A549 (cell line): ENCODE measurements around the gene C1S. TPM values are rescaled to one million over a fixed set of nuclear protein-coding genes. Genes with fewer than 3 reads are reported as not detected.
"Not testable (repeated sequence)": the region's sequence is repeated elsewhere in the genome, so short reads cannot be mapped to it uniquely, and the experiment has no call there.

Experiments
- ATAC-seq, 2 experiments: fragments of 200-7000 bp in 1 of 2; fragments of >200 bp in 1 of 2; cut with Nextera tagmentation in 1 of 2; cut with Tn5 transposase in 1 of 2; 3 replicates each; pipeline versions ENCODE4 v1.8.0 to v1.9.1; 2018 to 2020; ENCODE audit warnings: mild to moderate bottlenecking in 1 of 2, moderate library complexity in 1 of 2
- CTCF ChIA-PET: fragments of 300-600 bp; sonication (Branson Sonifier 250); formaldehyde crosslinking; extraction: SDS; loops from one replicate; lab custom pipeline; 2021; ENCODE audit warnings: antibody characterized with exemption, inconsistent platforms; lab: Yijun Ruan, JAX
- POLR2A ChIA-PET: fragments of 350-600 bp; formaldehyde crosslinking; extraction: SDS; loops from one replicate; lab custom pipeline; 2021; ENCODE audit warnings: antibody characterized with exemption, inconsistent platforms; lab: Yijun Ruan, JAX
- DNase-seq, 2 experiments: peaks; one replicate each; pipeline versions ENCODE4 v3.0.0 to v3.0.0-alpha.2; 2011 to 2016; ENCODE audit warnings: low read depth in 1 of 2, low spot score in 1 of 2
- FAIRE-seq: peaks from 2 replicates; lab custom pipeline; 2011; peaks lifted over from hg19 to GRCh38; lab: Jason Lieb, UNC
- H3K27ac ChIP-seq, 2 experiments: fragments of >200 bp; sonication (Bioruptor Twin); formaldehyde crosslinking; 3 replicates each; pipeline ENCODE4 v1.5.1; 2016 to 2017
- H3K4me1 ChIP-seq: fragments of >200 bp; sonication (Bioruptor Twin); formaldehyde crosslinking; 3 replicates; pipeline ENCODE4 v1.6.1; 2016
- H3K4me2 ChIP-seq: fragments of >200 bp; sonication (Bioruptor Twin); formaldehyde crosslinking; 3 replicates; pipeline ENCODE4 v1.6.1; 2016
- H3K4me3 ChIP-seq: fragments of >200 bp; sonication (Bioruptor Twin); formaldehyde crosslinking; 3 replicates; pipeline ENCODE4 v1.5.1; 2016
- H3K9me3 ChIP-seq: fragments of >200 bp; sonication (Bioruptor Twin); formaldehyde crosslinking; 3 replicates; pipeline ENCODE4 v1.6.1; 2016
- ATOH8 ChIP-seq: fragments of 250-450 bp; sonication (Bioruptor Pico); IDR thresholded peaks from 2 replicates; pipeline ENCODE4 v1.5.0; 2020; ENCODE audit warnings: low read depth, mild to moderate bottlenecking, moderate library complexity
- CEBPB ChIP-seq, 2 experiments: fragments of >200 bp in 1 of 2; sonication (Bioruptor Twin) in 1 of 2; formaldehyde crosslinking in 1 of 2; IDR thresholded peaks; 2 replicates each; pipeline ENCODE4 v1.6.1; 2012 to 2016
- E2F6 ChIP-seq: IDR thresholded peaks from 2 replicates; pipeline ENCODE4 v1.6.1; 2012; ENCODE audit warnings: low read depth, borderline replicate concordance
- FOSB ChIP-seq: fragments of 250-450 bp; sonication (Bioruptor Pico); IDR thresholded peaks from 2 replicates; pipeline ENCODE4 v1.5.0; 2020; ENCODE audit warnings: mild to moderate bottlenecking, moderate library complexity
- FOSL2 ChIP-seq, 2 experiments: fragments of 450-650 bp in 1 of 2; fragments of >200 bp in 1 of 2; sonication (Bioruptor Twin) in 1 of 2; formaldehyde crosslinking; IDR thresholded peaks; 2 replicates each; pipeline versions ENCODE4 v1.5.0 to v1.6.1; 2016 to 2020; ENCODE audit warnings: mild to moderate bottlenecking in 1 of 2, moderate library complexity in 1 of 2
- FOXS1 ChIP-seq: fragments of 250-450 bp; sonication (Bioruptor Pico); IDR thresholded peaks from 2 replicates; pipeline ENCODE4 v1.5.0; 2020; ENCODE audit warnings: mild to moderate bottlenecking, moderate library complexity
- HDAC2 ChIP-seq: fragments of 200-600 bp; sonication (generic); IDR thresholded peaks from 2 replicates; pipeline ENCODE4 v1.6.1; 2016
- HEYL ChIP-seq: fragments of 250-450 bp; sonication (Bioruptor Pico); IDR thresholded peaks from 2 replicates; pipeline ENCODE4 v1.8.0; 2021; ENCODE audit warnings: mild to moderate bottlenecking, moderate library complexity
- KDM1A ChIP-seq: fragments of 200-600 bp; sonication (generic); IDR thresholded peaks from 2 replicates; pipeline ENCODE4 v1.6.1; 2016; ENCODE audit warnings: low read depth, mild to moderate bottlenecking
- MAFK ChIP-seq: fragments of 450-650 bp; IDR thresholded peaks from 2 replicates; pipeline ENCODE4 v1.6.1; 2014; ENCODE audit not compliant: partially characterized antibody
- MAZ ChIP-seq: fragments of 150-350 bp; IDR thresholded peaks from 2 replicates; pipeline ENCODE4 v1.6.1; 2014; ENCODE audit warnings: antibody characterized with exemption, low read depth, low read length, borderline replicate concordance
- NPAS2 ChIP-seq: fragments of 250-450 bp; sonication (Bioruptor Pico); IDR thresholded peaks from 2 replicates; pipeline ENCODE4 v1.8.0; 2022; ENCODE audit warnings: mild to moderate bottlenecking, moderate library complexity, borderline replicate concordance
- PBX3 ChIP-seq: IDR thresholded peaks from 2 replicates; pipeline ENCODE4 v1.6.1; 2012
- RARB ChIP-seq: fragments of 250-450 bp; sonication (Bioruptor Pico); IDR thresholded peaks from 2 replicates; pipeline ENCODE4 v1.8.0; 2021; ENCODE audit warnings: mild to moderate bottlenecking, moderate library complexity
- TFCP2L1 ChIP-seq: fragments of 250-450 bp; sonication (Bioruptor Pico); IDR thresholded peaks from 2 replicates; pipeline ENCODE4 v1.5.0; 2021; ENCODE audit warnings: mild to moderate bottlenecking
- USF2 ChIP-seq: fragments of 450-650 bp; IDR thresholded peaks from 2 replicates; pipeline ENCODE4 v1.6.1; 2014; ENCODE audit warnings: antibody characterized with exemption
- ZC3H11A ChIP-seq: fragments of 450-650 bp; IDR thresholded peaks from 2 replicates; pipeline ENCODE4 v1.6.1; 2014; ENCODE audit warnings: antibody characterized with exemption, mild to moderate bottlenecking
- ZNF302 ChIP-seq: fragments of 250-450 bp; sonication (Bioruptor Pico); IDR thresholded peaks from 2 replicates; pipeline ENCODE4 v1.9.0; 2021; ENCODE audit warnings: inconsistent platforms, mild to moderate bottlenecking, moderate library complexity
- WGBS: methylation state at CpG from one replicate; pipeline ENCODE4 v1.1.6; 2017; ENCODE audit errors: missing lambda C conversion rate; 5-methylcytosine and 5-hydroxymethylcytosine counted together
- polyA plus RNA-seq, 4 experiments: library from polyadenylated mRNA; depleted of rRNA in 3 of 4; stranded (reverse); fragments of >200 nt; fragmentation: RNase III in 1 of 4; extraction: RNeasy Plus Mini Kit Qiagen cat#74134 plus additional on column Dnase treatment in 1 of 4; gene quantifications; 2 replicates in 3 of 4; 3 replicates in 1 of 4; pipeline ENCODE4 v1.2.3, GENCODE V29; 2011 to 2017

C1S gene
- polyA plus RNA-seq, 2 of the 4 experiments (the other 2 are of a cell fraction), result 65.5 to 107 TPM

GRCh38 chr12:7035463-7035862 is 25.1 kb upstream of the C1S start:
- ATAC-seq (no peak), DNase-seq (no peak), FAIRE-seq (no peak)
- Histone ChIP-seq H3K27ac (no peak overlapping the region), H3K4me3 (no peak overlapping the region), H3K4me2 (no peak overlapping the region), H3K9me3 (0 out of 3 replicates have a peak, but pooled peaks cover 2% of the 10 kb centered on the region), H3K4me1 (no peaks in the 10 kb centered on the region)
- POLR2A ChIA-PET, result no interaction called here
- CTCF ChIA-PET, result interaction anchor here (1.5 kb wide), 1 partner anchor 12 kb away, joined by 3 read pairs; no protein-coding TSS in a partner anchor
- 39% methylated on average over 2 of the region's 2 CpGs for WGBS
- TF ChIP-seq FOSL2 (IDR thresholded peaks at IDR 0.05), result no peak
- no peak for TF ChIP-seq FOSL2 (CRISPR knock-in tag; IDR thresholded peaks at IDR 0.05)
- no peak for TF ChIP-seq ZNF302 (CRISPR knock-in tag)
- no peak for TF ChIP-seq PBX3
- TF ChIP-seq FOSB (CRISPR knock-in tag), result no peak

GRCh38 chr12:7037411-7037810 is 23.1 kb upstream of the C1S start:
- H3K4me1 ChIP-seq, POLR2A ChIA-PET, H3K9me3 ChIP-seq, H3K27ac ChIP-seq, DNase-seq, H3K4me3 ChIP-seq, ATAC-seq, H3K4me2 ChIP-seq, FAIRE-seq: not testable (repeated sequence)
- WGBS, result 91% methylated on average over 10 of the region's 32 CpGs
- CTCF ChIA-PET, result interaction anchor here (1.4 kb wide), 1 partner anchor 72 kb away, joined by 3 read pairs; the partner anchor contains the start of gene C1RL

GRCh38 chr12:7038591-7038990 is 21.9 kb upstream of the C1S start:
- Histone ChIP-seq H3K4me1 (no peaks in the 10 kb centered on the region), H3K4me3 (no peak overlapping the region), H3K27ac (no peak overlapping the region), H3K4me2 (no peak overlapping the region), H3K9me3 (no peaks in the 10 kb centered on the region)
- WGBS, result 90% methylated on average over 22 of the region's 22 CpGs
- no peak for TF ChIP-seq NPAS2 (CRISPR knock-in tag)
- ATAC-seq (no peak), FAIRE-seq (no peak), DNase-seq (no peak)
- CTCF ChIA-PET, result interaction anchor here (1.1 to 1.3 kb wide), 5 partner anchors 16 to 105 kb away, joined by 3 to 4 read pairs (median 3); no protein-coding TSS in a partner anchor
- POLR2A ChIA-PET, result no interaction called here

- Histone ChIP-seq H3K9me3 (no peaks in the 10 kb centered on the region), H3K4me2 (no peak overlapping the region), H3K27ac (0 out of 6 replicates have a peak overlapping the region, but pooled peaks of 1 of the 2 experiments have one; percentile 26), H3K4me1 (no peaks in the 10 kb centered on the region), H3K4me3 (no peak overlapping the region)
- ChIA-PET POLR2A (no interaction called here), CTCF (interaction anchor here (0.8 to 1.3 kb wide), 5 partner anchors 9 to 104 kb away, joined by 3 to 4 read pairs (median 3); no protein-coding TSS in a partner anchor)
- TF ChIP-seq FOXS1 (CRISPR knock-in tag) (no peak), MAFK (no peak), ZC3H11A (no peak), E2F6 (no peak), HEYL (CRISPR knock-in tag) (no peak), KDM1A (no peak), RARB (no peak), HDAC2 (no peak), FOSB (CRISPR knock-in tag) (no peak), TFCP2L1 (no peak), USF2 (no peak), ATOH8 (CRISPR knock-in tag) (no peak), FOSL2 (IDR thresholded peaks at IDR 0.05) (no peak), FOSL2 (CRISPR knock-in tag; IDR thresholded peaks at IDR 0.05) (no peak), MAZ (no peak), CEBPB (IDR thresholded peaks at IDR 0.05) (no peak)
- no peak for ATAC-seq
- WGBS, result 77% methylated on average over 10 of the region's 10 CpGs
- DNase-seq, result no peak
- peak; percentile 13 for FAIRE-seq
These were observed 21.1 kb upstream of the C1S start for GRCh38 chr12:7039403-7039802.
